ENCODE measurements around the gene BDH2. TPM values are rescaled to one million over a fixed set of nuclear protein-coding genes. Genes with fewer than 3 reads are reported as not detected.

The BDH2 gene
- polyA plus RNA-seq, 1 of the 3 experiments (the other 2 are of a cell fraction), result 57.8 TPM

DNA sequence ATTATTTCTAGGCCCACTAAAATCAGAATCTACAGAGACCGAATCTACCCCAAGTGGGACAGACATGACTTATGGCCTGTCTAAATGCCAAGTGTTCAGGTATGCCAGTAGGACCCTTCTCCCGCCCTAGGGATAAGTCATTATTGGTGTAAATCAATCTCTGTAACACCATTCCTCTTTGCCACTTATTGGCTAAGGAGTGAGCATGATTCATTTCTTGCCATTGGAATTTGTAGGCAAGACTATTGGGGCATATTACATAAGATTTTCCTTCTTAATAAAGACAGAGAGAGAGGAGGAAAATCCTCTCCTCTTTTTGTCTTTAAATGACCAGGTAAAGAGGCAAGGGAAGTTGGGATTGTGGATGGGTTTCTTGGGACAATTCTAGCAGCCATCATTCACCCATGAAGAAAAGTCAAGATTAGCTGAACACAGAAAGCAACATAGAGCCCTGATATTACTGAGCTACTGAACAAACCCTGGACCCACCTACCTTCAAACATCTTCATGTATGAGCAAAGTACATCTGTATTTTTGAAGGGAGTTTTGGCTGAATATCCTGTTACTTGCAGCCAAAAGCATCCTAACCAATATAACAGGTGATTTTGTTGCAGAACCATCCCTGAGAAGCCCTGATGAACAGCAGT lies 25.7 kb downstream of the BDH2 start:
- peaks cover 0 to 5% of the 10 kb centered on the region in 2 experiments for H3K36me3 ChIP-seq (replicated peaks in 1 of 2; ENCODE audit: control insufficient read depth in 1 of 2, insufficient read depth in 2 of 2, low read length in 1 of 2)
- no peak overlapping the region for H3K4me3 ChIP-seq (ENCODE audit: low read depth in 2 of 2, low read length in 1 of 2)
- H3K79me2 ChIP-seq (ENCODE audit: insufficient read depth), result peaks cover 68% of the 10 kb centered on the region
- no peaks in the 10 kb centered on the region for H3K9me2 ChIP-seq
- peaks cover 0 to 7% of the 10 kb centered on the region in 2 experiments; a peak in 2 of 4 replicates for H3K4me1 ChIP-seq (ENCODE audit: control insufficient read depth in 1 of 2, insufficient read depth in 2 of 2, low read depth in 1 of 2, low read length in 1 of 2)
- no peaks in the 10 kb centered on the region for H3K27me3 ChIP-seq (ENCODE audit: insufficient read depth)
- ChIA-PET POLR2A (no interaction called here), CTCF (interaction anchor here (1.0 to 1.7 kb wide), 2 partner anchors 10 to 26 kb away, joined by 4 to 5 read pairs; partner anchors contain the start of gene BDH2)
- no peak for TF ChIP-seq ELF1 (IDR thresholded peaks at IDR 0.05)
- no peak for TF ChIP-seq JUND (IDR thresholded peaks at IDR 0.05)
- TF ChIP-seq, protein P1, sequence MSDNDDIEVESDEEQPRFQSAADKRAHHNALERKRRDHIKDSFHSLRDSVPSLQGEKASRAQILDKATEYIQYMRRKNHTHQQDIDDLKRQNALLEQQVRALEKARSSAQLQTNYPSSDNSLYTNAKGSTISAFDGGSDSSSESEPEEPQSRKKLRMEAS (IDR thresholded peaks at IDR 0.05; ENCODE audit: low read depth), result no peak
- no peak for TF ChIP-seq MEF2A (IDR thresholded peaks at IDR 0.05; ENCODE audit: borderline replicate concordance, low read depth)
- TF ChIP-seq, protein P2, sequence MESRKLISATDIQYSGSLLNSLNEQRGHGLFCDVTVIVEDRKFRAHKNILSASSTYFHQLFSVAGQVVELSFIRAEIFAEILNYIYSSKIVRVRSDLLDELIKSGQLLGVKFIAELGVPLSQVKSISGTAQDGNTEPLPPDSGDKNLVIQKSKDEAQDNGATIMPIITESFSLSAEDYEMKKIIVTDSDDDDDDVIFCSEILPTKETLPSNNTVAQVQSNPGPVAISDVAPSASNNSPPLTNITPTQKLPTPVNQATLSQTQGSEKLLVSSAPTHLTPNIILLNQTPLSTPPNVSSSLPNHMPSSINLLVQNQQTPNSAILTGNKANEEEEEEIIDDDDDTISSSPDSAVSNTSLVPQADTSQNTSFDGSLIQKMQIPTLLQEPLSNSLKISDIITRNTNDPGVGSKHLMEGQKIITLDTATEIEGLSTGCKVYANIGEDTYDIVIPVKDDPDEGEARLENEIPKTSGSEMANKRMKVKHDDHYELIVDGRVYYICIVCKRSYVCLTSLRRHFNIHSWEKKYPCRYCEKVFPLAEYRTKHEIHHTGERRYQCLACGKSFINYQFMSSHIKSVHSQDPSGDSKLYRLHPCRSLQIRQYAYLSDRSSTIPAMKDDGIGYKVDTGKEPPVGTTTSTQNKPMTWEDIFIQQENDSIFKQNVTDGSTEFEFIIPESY (IDR thresholded peaks at IDR 0.05; ENCODE audit: borderline replicate concordance, low read depth), result no peak
- no peak for TF ChIP-seq FOSL2 (IDR thresholded peaks at IDR 0.05; ENCODE audit: borderline replicate concordance, low read depth)
- no peak for TF ChIP-seq TAF1 (IDR thresholded peaks at IDR 0.05; ENCODE audit: borderline replicate concordance, low read depth, low read length)
- no peak for TF ChIP-seq SMC3 (IDR thresholded peaks at IDR 0.05; ENCODE audit: low read depth, low read length)
- no peak for TF ChIP-seq RFX5 (IDR thresholded peaks at IDR 0.05; ENCODE audit: low read length)
- no peak for TF ChIP-seq SIN3A (IDR thresholded peaks at IDR 0.05; ENCODE audit: borderline replicate concordance, low read depth, low read length)
- no peak overlapping the region for H3K27ac ChIP-seq (ENCODE audit: low read depth in 2 of 2, low read length in 1 of 2)
- H3K4me2 ChIP-seq, result no peak overlapping the region
- DNase-seq, result no peak
- H2AFZ ChIP-seq (ENCODE audit: low read depth), result no peak overlapping the region
- H3F3A ChIP-seq (replicated peaks; ENCODE audit: insufficient read depth), result no peaks in the 10 kb centered on the region
- 96% methylated on average over 2 of the region's 2 CpGs for WGBS (ENCODE audit: low lambda C conversion rate)
- no peak overlapping the region for H3K9ac ChIP-seq
- no peaks in the 10 kb centered on the region for H4K20me1 ChIP-seq (ENCODE audit: insufficient read depth)
- H3K9me3 ChIP-seq, result no peaks in the 10 kb centered on the region

DNA sequence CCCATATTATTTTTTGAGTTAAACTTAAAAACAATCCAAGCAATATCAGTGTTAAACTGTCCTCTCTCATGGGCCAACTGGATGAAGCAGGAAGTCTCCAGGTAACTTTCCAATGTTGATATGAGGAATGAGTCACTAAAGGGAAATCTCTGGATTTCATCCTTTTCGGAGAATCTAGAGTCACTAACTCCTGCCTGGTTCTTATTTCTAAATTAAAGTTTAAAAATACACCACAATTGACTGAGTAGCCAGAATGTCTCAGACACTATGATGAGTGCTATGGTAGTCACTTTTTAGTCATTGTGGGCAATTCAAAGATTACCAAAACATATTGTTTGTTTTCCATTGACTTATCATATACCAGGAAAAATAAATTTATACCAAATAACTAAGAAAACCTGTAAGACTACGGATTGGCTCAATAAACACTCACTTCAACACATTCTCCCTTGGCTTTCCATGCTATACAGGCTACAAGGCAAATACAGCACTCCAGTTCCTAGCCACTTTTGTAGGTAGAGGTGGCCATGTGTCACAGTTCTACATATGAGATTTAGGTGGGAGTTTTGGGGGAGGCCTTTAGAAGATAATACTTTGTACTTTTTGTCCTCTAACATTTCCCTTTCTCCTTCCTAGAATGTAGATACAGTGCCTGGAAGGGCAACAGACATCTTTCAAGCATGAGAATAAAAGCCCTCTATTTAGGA lies 31.6 kb downstream of the BDH2 start:
- H3K4me1 ChIP-seq (ENCODE audit: control insufficient read depth in 1 of 2, insufficient read depth in 2 of 2, low read depth in 1 of 2, low read length in 1 of 2), result peaks cover 0 to 7% of the 10 kb centered on the region in 2 experiments; a peak in 1 of 4 replicates
- peaks cover 37% of the 10 kb centered on the region for H3K79me2 ChIP-seq (ENCODE audit: insufficient read depth)
- TF ChIP-seq JUND (IDR thresholded peaks at IDR 0.05) (0 out of 2 replicates have a peak, but pooled peaks have one; percentile 18), ELF1 (IDR thresholded peaks at IDR 0.05) (no peak)
- H3F3A ChIP-seq (replicated peaks; ENCODE audit: insufficient read depth), result peaks cover 7% of the 10 kb centered on the region
- H3K9ac ChIP-seq, result no peak overlapping the region
- no peak overlapping the region for H3K4me3 ChIP-seq (ENCODE audit: low read depth in 2 of 2, low read length in 1 of 2)
- POLR2A ChIA-PET, result no interaction called here
- H3K4me2 ChIP-seq, result no peak overlapping the region
- WGBS (ENCODE audit: low lambda C conversion rate), result 51% methylated on average over 2 of the region's 2 CpGs
- no peaks in the 10 kb centered on the region for H3K9me3 ChIP-seq
- H4K20me1 ChIP-seq (ENCODE audit: insufficient read depth), result no peaks in the 10 kb centered on the region
- no peak overlapping the region; a peak in 1 of 4 replicates for H3K27ac ChIP-seq (ENCODE audit: low read depth in 2 of 2, low read length in 1 of 2)
- no peaks in the 10 kb centered on the region for H3K9me2 ChIP-seq
- H3K36me3 ChIP-seq (replicated peaks in 1 of 2; ENCODE audit: control insufficient read depth in 1 of 2, insufficient read depth in 2 of 2, low read length in 1 of 2), result peaks cover 10 to 26% of the 10 kb centered on the region in 2 experiments
- CTCF ChIA-PET, result no interaction called here
- H3K27me3 ChIP-seq (ENCODE audit: insufficient read depth), result no peaks in the 10 kb centered on the region
- DNase-seq, result no peak
- no peak overlapping the region for H2AFZ ChIP-seq (ENCODE audit: low read depth)

All from SK-N-SH (cell line).